ENCODE results near the gene IRAK1. TPM values are rescaled to one million over a fixed set of nuclear protein-coding genes. Genes with fewer than 3 reads are reported as not detected.

Gene IRAK1
- polyA plus RNA-seq, 1 of the 3 experiments (the other 2 are of a cell fraction), result 68.5 TPM

DNA sequence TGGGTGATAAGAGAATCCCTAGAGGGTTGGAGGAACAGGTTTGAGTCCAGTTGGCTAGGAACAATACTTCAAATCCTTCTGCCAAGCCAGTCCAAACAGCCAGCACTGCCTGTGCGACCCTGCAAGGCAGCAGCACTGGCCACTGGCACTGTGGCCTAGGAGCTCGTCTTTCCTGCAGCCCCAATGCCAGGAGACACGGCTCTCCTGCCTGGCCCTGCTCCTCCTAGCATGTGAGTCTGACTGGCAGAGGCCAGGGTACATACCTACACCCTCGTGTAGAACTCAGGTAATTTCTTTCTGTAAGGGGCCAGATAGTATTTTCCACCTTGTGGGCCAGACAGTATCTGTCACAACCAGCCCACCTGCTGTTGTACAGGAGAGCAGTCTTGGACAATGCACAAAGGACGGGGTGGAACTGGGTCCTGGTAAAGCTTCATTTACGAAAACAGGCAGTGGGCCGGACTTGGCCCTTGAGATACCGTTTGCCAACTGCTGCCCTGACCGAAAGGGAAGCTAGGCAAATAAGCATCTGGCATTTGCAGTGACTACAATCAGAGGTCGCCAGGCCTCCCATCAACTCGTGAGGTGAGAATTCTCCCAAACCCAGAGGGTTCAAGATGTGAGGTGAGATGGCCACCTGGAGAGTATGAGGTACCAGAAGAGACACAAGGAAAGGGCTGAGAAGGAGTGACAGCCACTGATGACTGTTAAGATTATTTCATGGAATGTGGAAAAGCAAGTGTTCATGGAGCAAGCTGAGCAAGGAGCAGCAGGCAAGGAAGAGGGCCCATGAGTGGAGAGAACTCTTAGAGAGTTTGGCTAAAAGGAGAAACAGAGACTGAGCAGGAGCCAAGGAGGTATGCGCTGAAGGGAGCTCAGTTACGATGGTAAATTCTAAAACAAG is 29.8 kb upstream of the IRAK1 start:
- POLR2A ChIA-PET, result no interaction called here

DNA sequence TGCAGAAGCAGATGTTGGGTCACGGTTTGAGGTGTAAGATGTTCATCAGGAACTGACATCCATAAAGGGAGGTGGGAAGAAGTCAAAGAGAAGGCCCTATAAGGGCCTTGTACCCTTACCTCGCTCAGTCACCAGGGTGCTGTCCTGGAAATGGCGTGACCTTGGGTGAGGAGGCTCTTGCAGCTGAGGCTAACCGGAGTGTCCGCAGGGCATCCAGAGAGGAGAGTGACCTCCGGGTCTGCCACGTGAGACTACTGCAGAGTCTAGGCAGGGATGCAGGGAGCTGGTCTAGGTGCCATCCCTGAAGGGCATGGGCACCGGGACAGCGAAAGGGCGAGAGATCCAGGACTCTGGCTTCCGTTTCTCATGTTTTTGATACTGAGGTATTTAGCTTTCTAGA is 28.7 kb upstream of the IRAK1 start:
- peak overlapping the region in 1 of 2 experiments; percentile 90; a peak in 1 of 4 replicates for H3K27ac ChIP-seq (ENCODE audit: low read depth in 2 of 2, low read length in 1 of 2)
- H3K9me2 ChIP-seq, result no peaks in the 10 kb centered on the region
- DNase-seq, result no peak
- H3K36me3 ChIP-seq (replicated peaks in 1 of 2; ENCODE audit: control insufficient read depth in 1 of 2, insufficient read depth in 2 of 2, low read length in 1 of 2), result no peaks in the 10 kb centered on the region
- 58% methylated on average over 11 of the region's 11 CpGs for WGBS (ENCODE audit: low lambda C conversion rate)
- ChIA-PET CTCF (interaction anchor here (1.5 to 8.9 kb wide), 3 partner anchors 19 to 36 kb away, joined by 3 to 89 read pairs (median 7); no protein-coding TSS in a partner anchor), POLR2A (no interaction called here)
- H3K4me1 ChIP-seq (ENCODE audit: control insufficient read depth in 1 of 2, insufficient read depth in 2 of 2, low read depth in 1 of 2, low read length in 1 of 2), result peaks cover 14 to 24% of the 10 kb centered on the region in 2 experiments; a peak in 3 of 4 replicates
- no peaks in the 10 kb centered on the region; the same call in 1 of the 2 replicates for H3K27me3 ChIP-seq (ENCODE audit: insufficient read depth)
- H3K4me3 ChIP-seq (ENCODE audit: low read depth in 2 of 2, low read length in 1 of 2), result no peak overlapping the region
- peaks cover 65% of the 10 kb centered on the region for H3K79me2 ChIP-seq (ENCODE audit: insufficient read depth)
- H3K9me3 ChIP-seq, result no peaks in the 10 kb centered on the region
- H3K9ac ChIP-seq, result no peak overlapping the region
- peaks cover 19% of the 10 kb centered on the region; the same call in 1 of the 2 replicates for H4K20me1 ChIP-seq (ENCODE audit: insufficient read depth)
- H3K4me2 ChIP-seq, result no peak overlapping the region
- H2AFZ ChIP-seq (ENCODE audit: low read depth), result no peak overlapping the region
- H3F3A ChIP-seq (replicated peaks; ENCODE audit: insufficient read depth), result peaks cover 20% of the 10 kb centered on the region
- TF ChIP-seq ELF1 (IDR thresholded peaks at IDR 0.05) (no peak), EZH2phosphoT487 (IDR thresholded peaks at IDR 0.05; ENCODE audit: borderline replicate concordance, low read depth) (no peak), SIN3A (IDR thresholded peaks at IDR 0.05; ENCODE audit: borderline replicate concordance, low read depth, low read length) (no peak), YY1 (IDR thresholded peaks at IDR 0.05; ENCODE audit: low read depth) (no peak), TEAD4 (IDR thresholded peaks at IDR 0.05; ENCODE audit: borderline replicate concordance, insufficient read depth) (no peak), POLR2AphosphoS5 (IDR thresholded peaks at IDR 0.05; ENCODE audit: low read depth, low read length) (no peak), SMC3 (IDR thresholded peaks at IDR 0.05; ENCODE audit: low read depth, low read length) (no peak), FOSL2 (IDR thresholded peaks at IDR 0.05; ENCODE audit: borderline replicate concordance, low read depth) (no peak), GABPA (IDR thresholded peaks at IDR 0.05; ENCODE audit: low read depth) (no peak), CHD2 (IDR thresholded peaks at IDR 0.05; ENCODE audit: low read length, partially characterized antibody) (no peak), RFX5 (IDR thresholded peaks at IDR 0.05; ENCODE audit: low read length) (no peak), MXI1 (IDR thresholded peaks at IDR 0.05; ENCODE audit: low read depth, low read length) (no peak), GATA2 (CRISPR knock-in tag; IDR thresholded peaks at IDR 0.05) (no peak), RXRA (IDR thresholded peaks at IDR 0.05; ENCODE audit: borderline replicate concordance, low read depth) (no peak)
- TF ChIP-seq, protein P1, sequence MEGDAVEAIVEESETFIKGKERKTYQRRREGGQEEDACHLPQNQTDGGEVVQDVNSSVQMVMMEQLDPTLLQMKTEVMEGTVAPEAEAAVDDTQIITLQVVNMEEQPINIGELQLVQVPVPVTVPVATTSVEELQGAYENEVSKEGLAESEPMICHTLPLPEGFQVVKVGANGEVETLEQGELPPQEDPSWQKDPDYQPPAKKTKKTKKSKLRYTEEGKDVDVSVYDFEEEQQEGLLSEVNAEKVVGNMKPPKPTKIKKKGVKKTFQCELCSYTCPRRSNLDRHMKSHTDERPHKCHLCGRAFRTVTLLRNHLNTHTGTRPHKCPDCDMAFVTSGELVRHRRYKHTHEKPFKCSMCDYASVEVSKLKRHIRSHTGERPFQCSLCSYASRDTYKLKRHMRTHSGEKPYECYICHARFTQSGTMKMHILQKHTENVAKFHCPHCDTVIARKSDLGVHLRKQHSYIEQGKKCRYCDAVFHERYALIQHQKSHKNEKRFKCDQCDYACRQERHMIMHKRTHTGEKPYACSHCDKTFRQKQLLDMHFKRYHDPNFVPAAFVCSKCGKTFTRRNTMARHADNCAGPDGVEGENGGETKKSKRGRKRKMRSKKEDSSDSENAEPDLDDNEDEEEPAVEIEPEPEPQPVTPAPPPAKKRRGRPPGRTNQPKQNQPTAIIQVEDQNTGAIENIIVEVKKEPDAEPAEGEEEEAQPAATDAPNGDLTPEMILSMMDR (IDR thresholded peaks at IDR 0.05), result no peak
- TF ChIP-seq, protein P2, sequence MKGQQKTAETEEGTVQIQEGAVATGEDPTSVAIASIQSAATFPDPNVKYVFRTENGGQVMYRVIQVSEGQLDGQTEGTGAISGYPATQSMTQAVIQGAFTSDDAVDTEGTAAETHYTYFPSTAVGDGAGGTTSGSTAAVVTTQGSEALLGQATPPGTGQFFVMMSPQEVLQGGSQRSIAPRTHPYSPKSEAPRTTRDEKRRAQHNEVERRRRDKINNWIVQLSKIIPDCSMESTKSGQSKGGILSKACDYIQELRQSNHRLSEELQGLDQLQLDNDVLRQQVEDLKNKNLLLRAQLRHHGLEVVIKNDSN (IDR thresholded peaks at IDR 0.05; ENCODE audit: borderline replicate concordance, low read depth), result no peak
- TF ChIP-seq, protein P3, sequence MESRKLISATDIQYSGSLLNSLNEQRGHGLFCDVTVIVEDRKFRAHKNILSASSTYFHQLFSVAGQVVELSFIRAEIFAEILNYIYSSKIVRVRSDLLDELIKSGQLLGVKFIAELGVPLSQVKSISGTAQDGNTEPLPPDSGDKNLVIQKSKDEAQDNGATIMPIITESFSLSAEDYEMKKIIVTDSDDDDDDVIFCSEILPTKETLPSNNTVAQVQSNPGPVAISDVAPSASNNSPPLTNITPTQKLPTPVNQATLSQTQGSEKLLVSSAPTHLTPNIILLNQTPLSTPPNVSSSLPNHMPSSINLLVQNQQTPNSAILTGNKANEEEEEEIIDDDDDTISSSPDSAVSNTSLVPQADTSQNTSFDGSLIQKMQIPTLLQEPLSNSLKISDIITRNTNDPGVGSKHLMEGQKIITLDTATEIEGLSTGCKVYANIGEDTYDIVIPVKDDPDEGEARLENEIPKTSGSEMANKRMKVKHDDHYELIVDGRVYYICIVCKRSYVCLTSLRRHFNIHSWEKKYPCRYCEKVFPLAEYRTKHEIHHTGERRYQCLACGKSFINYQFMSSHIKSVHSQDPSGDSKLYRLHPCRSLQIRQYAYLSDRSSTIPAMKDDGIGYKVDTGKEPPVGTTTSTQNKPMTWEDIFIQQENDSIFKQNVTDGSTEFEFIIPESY (IDR thresholded peaks at IDR 0.05; ENCODE audit: borderline replicate concordance, low read depth), result no peak

More for the DNA sequence above, 29.8 kb upstream of the IRAK1 start:
- Histone ChIP-seq H3K4me3 (ENCODE audit: low read depth in 2 of 2, low read length in 1 of 2) (no peak overlapping the region), H4K20me1 (ENCODE audit: insufficient read depth) (peaks cover 19% of the 10 kb centered on the region; the same call in 1 of the 2 replicates), H3K36me3 (replicated peaks in 1 of 2; ENCODE audit: control insufficient read depth in 1 of 2, insufficient read depth in 2 of 2, low read length in 1 of 2) (no peaks in the 10 kb centered on the region), H3K4me2 (no peak overlapping the region), H3K9me3 (no peaks in the 10 kb centered on the region), H3K4me1 (ENCODE audit: control insufficient read depth in 1 of 2, insufficient read depth in 2 of 2, low read depth in 1 of 2, low read length in 1 of 2) (peaks cover 13 to 23% of the 10 kb centered on the region in 2 experiments; a peak in 3 of 4 replicates), H3K9ac (no peak overlapping the region), H3K27me3 (ENCODE audit: insufficient read depth) (no peaks in the 10 kb centered on the region; the same call in 1 of the 2 replicates), H3F3A (replicated peaks; ENCODE audit: insufficient read depth) (peaks cover 20% of the 10 kb centered on the region), H3K79me2 (ENCODE audit: insufficient read depth) (peaks cover 63% of the 10 kb centered on the region), H2AFZ (ENCODE audit: low read depth) (no peak overlapping the region), H3K27ac (ENCODE audit: low read depth in 2 of 2, low read length in 1 of 2) (no peak overlapping the region), H3K9me2 (no peaks in the 10 kb centered on the region)
- no peak for TF ChIP-seq NFIC (IDR thresholded peaks at IDR 0.05; ENCODE audit: borderline replicate concordance)
- DNase-seq, result no peak
- CTCF ChIA-PET, result interaction anchor here (0.8 to 8.9 kb wide), 6 partner anchors 9 to 103 kb away, joined by 3 to 89 read pairs (median 4); no protein-coding TSS in a partner anchor
- 47% methylated on average over 12 of the region's 13 CpGs for WGBS (ENCODE audit: low lambda C conversion rate)
